22Rv1 (cell line): ENCODE results near the gene UNC5C.

ENCODE experiments used
- ZFX ChIP-seq: fragments of 450-650 bp; IDR thresholded peaks from 2 replicates; pipeline ENCODE4 v1.6.1; 2017; ENCODE audit warnings: antibody characterized with exemption, borderline replicate concordance
- TF ChIP-seq, protein P1 (sequence below): fragments of 450-650 bp; IDR thresholded peaks from 2 replicates; pipeline ENCODE4 v1.5.1; 2017; ENCODE audit warnings: mild to moderate bottlenecking

DNA sequence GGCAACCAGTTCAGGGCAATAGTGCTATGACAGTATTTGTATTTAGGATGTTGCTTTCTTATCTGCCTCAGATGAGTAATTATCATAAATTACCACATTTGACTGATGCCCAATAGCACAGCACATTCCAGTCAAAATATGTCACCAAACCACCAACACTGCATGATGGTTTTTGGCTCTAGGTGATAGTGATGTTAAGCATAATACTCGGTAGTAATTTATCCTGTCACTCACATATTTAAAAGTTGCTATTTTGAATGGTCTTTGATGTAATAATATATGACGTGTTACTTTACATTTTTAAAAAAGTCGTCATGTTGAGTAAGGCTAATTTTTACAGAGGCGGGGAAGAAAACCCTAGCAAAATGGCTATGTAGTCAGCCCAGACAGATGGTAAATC is 42.5 kb downstream of the UNC5C start:
- TF ChIP-seq, protein P1, sequence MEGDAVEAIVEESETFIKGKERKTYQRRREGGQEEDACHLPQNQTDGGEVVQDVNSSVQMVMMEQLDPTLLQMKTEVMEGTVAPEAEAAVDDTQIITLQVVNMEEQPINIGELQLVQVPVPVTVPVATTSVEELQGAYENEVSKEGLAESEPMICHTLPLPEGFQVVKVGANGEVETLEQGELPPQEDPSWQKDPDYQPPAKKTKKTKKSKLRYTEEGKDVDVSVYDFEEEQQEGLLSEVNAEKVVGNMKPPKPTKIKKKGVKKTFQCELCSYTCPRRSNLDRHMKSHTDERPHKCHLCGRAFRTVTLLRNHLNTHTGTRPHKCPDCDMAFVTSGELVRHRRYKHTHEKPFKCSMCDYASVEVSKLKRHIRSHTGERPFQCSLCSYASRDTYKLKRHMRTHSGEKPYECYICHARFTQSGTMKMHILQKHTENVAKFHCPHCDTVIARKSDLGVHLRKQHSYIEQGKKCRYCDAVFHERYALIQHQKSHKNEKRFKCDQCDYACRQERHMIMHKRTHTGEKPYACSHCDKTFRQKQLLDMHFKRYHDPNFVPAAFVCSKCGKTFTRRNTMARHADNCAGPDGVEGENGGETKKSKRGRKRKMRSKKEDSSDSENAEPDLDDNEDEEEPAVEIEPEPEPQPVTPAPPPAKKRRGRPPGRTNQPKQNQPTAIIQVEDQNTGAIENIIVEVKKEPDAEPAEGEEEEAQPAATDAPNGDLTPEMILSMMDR, result no peak
- TF ChIP-seq ZFX, result no peak
